Stimulated activated CD8-positive, alpha-beta memory T cell treated with anti-CD3 and anti-CD28 coated beads, Interleukin-4, amount 100 ng/mL, for 24 hours (primary cell): ENCODE measurements around the gene ZNF329.
"Not testable (repeated sequence)": the region's sequence is repeated elsewhere in the genome, so short reads cannot be mapped to it uniquely, and the experiment has no call there.

ENCODE experiments used
- DNase-seq: peaks from one replicate; pipeline ENCODE4 v3.0.0-alpha.2; 2020; ENCODE audit warnings: low read depth

Gene ZNF329

DNA sequence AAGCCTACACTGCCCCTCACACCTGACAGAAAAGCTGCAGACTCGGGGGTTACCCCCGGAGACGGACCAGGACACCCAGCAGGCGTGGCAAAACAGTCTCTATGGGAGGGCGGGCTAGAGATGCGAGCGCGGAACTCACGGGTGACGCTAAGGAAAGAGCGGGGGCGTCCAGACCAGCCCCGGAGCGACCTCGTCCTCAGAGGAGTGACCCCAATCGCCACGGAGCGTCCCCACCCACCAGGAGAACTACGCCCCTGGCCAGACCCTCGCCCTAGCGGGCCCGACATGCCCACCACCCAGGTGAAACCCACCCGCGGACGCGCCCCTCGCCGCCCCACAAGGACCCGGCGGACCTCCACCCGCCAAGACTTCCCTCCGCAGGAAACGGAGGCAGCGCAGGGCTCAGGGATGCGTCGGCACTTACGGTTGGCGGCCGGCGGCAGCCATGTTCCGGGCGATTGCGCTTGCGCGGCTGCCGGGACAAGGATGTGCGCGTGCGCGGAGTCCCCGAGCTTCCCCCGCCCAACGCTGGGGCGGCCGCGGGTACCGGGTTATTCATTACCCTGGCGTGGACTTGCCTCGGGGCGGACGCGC lies at the start of gene ZNF329:
TSS of gene ZNF329 (minus strand) at position 462 of the 594 bp plus-strand sequence. CDS start 21,286 bp downstream, outside the sequence.
- peak; percentile 91 for DNase-seq

DNA sequence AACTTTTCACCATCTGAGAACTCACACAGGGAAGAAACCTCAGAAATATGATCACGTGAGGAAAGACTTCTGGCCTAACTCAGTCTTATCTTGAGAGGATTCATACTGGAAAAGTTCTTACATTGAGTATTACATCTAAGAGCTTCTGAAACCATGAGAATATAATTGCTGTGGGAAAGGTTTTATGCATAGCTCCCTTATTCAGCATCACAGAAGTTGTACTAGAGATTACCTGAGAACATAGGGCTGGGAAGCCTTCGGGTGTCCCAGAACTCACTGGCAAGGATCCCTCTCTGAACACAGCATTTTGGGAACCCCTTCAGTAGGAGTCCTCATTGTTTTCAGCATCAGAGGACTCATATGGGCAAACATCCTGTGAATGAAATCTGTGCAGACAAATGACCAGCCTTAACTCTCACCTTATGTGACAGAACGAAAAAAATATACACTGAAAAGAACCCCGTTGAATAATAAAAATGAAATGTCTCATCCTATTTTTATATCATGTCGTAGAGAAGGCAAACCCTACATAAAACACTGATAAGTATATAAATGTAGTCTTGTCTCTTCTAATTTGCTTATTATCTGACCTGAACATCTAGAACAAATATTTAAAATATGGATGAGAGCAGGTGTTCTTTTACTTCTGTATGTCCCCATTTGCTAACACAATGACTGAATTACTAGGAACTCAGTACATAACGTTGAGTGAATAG lies 46.5 kb upstream of the ZNF329 start:
- no peak for DNase-seq

DNA sequence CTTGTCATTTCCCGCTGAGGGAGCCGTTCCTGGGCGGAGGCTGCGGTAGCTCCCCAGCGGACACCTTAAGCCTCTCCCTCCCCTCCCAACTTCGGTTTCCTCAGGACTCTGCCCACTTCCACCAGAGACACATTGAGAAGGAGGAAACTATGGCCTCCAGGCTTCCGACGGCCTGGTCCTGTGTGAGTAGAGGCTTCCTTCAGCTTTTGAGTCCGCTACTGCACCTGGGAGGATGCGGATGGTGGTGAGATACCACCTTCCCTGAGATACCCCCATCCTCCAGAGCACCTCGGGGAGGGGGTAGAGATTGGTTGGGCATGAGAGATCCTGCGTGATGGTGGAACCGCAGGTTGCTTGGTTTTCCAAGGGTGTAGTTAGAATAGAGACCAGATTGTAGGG lies 33.2 kb upstream of the ZNF329 start:
- DNase-seq = no peak

DNA sequence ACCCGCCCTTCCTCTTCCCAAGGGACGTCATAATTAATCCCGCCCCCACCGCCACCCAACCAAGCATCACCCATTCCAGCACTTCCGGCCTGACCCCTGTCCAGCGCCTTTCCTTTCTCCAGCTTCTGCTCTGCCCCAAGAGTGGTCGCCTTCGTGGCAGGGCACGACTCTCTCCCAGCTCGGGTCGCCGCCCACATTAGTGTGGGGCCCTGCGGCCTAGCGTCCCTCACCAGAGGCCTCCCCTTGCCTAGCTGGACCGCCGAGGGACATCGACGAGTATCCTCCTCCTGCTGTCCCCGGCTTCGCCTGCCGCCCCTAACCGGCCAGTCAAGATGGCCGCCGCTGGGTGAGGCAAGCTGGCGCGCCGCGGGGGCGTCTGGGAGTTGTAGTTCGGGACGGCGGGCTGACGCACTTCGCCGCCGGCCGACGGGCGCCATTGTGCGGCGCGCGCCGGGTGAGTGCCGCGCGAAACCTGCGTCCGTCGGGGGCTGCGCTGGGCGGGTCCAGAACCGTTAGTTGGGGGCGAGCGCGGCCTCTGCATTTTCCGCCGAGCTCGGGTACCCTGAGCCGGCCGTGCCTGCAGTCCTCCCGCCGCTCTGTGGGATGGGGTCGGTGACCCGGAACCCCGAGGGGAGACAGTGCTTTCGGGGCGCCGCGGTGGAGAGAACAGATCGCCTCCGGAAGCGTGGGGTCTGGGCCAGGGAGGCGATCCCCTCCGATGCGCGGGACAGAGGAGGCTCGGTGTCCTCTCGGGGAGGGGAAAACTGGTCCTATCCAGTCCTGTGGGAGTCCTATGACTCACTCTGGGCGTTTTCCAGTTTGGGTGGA lies 32.6 kb upstream of the ZNF329 start, which contains the start of gene ZNF274:
TSS of gene ZNF274 (plus strand) at position 73 of the 828 bp plus-strand sequence. CDS start 905 bp downstream, outside the sequence.
- DNase-seq = peak; percentile 93

DNA sequence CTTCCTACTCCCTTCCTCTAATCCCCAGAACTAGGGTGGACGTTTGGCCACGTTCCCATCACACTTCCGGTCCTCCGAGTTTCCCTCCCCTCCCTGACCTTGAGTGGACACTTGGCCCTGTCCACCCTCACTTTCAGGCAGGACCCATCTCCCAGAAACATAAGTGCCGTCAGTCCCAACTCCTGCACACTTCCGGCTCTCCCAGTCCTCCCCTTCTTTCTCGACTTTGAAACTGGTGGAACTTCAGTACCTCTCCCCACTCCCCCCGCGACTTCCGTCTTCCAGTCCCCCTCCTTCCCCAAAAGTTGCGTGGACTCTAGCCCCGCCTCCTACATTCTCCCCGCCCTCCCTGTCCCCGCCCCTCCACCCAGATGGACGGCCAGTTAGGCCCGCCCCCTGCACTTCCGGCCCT lies 32.0 kb upstream of the ZNF329 start:
- peak; percentile 75 for DNase-seq

DNA sequence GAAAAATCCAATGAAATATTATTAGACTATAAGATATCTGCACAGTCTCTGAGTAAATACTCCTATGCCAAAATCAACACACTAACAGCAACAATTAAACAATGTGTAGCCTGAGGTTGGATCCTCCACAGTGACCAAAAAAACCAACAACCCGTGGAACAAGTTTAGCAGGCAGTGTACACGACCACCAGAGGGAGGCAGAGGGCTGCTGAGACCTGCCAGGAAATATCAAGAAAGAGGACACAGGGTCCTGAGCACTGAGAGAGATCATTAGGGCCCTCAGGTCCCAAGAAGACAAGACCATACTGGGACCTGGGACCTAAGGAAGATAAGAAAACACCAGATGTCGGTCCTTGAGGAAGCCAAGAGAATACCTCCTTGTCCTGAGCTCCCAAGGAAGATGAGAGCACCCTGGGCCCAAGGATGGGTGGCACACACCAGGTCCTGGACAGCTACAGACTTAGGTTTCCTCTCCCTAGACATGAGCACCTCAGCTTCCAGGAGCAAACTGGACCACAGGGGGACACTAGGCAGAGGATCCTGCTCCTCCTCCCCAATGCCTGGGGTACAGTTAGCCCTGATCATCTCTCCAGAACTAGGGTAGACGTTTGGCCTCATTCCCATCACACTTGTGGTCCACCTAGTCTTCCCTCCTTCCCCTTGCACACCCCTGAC lies 31.4 kb upstream of the ZNF329 start:
- DNase-seq = peak; percentile 28

DNA sequence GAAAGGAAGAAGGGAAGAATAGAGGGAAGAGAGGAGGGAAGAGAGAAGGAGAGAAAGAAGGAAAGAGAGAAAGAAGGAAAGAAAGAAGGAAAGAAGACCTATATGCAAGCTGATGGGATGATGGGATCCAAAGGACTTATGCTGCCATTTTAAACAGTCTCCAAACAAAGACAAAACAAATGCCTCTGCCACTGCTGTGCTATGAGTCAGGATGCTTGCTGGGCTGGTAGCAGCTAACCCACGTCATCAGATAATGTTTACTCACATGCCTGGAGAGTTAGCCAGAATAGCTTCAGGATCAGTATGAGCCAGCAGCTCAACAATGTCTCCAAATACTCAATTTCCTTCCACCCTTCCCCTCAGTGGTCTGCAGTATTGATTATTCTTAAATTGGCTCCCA lies 20.3 kb upstream of the ZNF329 start:
- no peak for DNase-seq

DNA sequence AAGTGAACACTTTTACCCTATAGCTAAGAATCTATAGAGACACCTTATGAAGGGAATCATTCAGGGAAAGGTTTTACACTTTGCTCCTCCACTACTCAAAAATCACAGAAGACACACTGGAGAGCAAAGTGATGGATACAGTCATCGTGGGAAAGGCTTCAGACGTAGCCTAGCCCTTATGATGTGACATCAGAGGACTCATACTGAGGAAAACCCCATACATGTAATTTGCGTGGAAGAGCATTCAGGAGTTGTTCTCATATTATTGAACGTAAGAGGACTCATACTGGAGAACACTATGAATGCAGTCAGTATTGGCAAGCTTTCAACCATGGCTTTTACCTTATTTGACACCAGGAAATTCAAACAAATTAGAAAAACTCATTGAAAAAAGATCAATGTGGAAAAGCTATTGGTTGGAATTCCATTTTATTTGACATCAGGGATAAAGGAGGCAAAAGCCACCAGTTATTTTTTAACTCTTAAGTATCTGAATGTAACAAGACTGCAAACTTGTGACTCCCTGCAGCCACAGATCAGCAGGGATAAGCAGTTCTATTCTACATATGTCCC lies 16.2 kb upstream of the ZNF329 start:
- no peak for DNase-seq

DNA sequence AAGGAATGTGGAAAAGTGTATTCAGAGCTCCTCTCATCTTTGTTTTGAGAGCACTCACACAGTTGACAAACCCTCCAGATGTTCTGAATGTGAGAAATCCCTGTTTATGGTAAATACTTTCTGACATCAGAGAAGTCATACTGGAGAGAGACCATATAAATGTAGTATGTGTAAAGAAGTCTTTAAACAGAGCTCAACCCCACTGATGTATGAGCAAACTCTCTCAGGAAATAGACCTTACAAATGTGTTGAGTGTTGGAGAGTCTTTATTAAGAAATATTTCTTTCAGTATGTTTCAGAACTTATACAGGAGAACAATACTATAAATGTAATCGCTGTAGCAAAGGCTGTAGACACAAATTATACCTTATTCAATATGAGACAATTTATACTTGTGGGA lies 15.7 kb upstream of the ZNF329 start:
- DNase-seq = no peak

DNA sequence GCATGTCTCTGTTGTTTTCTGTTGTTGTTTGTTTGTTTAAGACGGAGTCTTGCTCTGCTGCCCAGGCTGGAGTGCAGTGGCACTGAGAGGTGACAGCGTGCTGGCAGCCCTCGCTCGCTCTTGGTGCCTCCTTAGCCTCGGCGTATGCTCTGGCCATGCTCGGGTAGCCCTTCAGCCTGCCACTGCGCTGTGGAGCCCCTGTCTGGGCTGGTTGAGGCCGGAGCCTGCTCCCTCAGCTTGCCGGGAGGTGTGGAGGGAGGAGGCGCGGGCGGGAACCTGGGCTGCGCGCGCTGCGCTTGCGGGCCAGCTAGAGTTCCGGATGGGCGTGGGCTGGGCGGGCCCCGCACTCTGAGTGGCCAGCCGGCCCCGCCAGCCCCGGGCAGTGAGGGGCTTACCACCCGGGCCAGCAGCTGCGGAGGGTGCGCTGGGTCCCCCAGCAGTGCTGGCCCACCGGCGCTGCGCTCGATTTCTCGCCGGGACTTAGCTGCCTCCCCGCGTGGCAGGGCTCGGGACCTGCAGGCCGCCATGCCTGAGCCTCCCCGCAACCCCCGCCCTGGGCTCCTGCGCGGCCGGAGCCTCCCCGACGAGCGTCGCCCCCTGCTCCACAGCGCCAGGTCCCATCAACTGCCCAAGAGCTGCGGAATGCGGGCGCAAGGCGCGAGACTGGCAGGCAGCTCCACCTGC lies 6.6 kb upstream of the ZNF329 start:
- DNase-seq = no peak

DNA sequence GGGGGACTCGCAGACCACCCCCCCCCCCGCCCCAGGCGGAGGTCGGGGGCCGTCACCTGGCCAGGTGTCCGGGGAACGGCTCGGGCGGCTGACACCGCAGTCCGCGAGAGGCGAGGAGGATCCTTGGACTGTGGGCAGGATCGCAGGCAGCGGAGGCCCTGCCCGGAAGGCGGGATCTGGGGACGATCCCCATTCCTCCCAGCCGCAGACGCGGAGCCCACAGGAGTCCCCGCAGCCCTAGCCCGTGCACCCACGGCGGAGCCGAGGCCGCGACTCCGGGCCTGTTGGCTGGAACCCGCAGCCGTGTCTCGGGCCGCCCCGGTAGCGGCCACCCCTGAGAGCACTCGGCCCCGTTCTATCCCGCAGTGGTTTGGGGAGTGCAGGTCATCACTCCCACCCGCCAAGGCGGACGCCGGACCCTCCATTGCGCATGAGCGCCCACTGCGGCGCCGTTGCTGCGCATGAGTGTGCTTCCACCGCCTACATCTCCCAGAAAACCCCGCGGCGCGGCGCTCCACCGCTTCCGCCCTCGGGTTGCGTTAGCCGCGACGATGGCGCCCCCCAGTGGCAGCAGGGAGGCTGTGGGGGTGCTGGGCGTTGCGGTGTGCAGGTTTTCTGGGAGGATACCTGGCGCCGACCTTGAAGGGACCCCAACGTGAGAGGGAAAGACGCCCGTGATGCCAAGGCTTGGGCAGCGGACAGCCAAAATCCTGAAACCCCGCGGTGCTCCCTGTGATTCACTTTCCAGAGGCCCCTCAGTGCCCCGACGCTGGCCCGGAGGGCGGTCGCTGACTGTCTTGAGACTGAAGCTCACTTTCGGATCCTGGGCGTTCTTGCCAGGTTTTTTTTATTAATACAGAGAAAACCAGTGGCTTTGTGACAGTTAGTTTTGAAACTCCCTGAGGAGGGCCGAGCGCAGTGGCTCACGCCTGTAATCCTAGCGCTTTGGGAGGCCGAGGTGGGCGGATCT lies 4.4 kb upstream of the ZNF329 start:
- peak; percentile 98 for DNase-seq

DNA sequence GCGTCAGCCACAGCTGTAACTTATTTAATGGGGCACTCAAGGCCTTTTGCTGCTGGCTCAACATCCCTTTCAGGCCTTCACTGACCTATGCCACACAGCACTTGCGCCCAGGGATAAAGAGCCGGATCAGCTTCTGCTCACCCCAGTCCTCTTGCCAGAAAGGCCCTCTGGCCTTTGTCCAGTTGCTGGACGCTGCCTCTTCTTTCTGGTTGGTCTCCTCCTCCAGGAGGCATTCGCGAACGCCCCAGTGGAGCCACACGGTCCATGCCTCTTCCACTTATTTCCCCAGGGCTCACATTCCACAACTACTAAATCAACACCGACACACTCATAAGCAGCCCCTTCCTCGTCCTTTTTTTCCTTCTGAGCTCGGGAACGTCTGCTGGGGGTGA lies 3.7 kb upstream of the ZNF329 start:
- DNase-seq = no peak

DNA sequence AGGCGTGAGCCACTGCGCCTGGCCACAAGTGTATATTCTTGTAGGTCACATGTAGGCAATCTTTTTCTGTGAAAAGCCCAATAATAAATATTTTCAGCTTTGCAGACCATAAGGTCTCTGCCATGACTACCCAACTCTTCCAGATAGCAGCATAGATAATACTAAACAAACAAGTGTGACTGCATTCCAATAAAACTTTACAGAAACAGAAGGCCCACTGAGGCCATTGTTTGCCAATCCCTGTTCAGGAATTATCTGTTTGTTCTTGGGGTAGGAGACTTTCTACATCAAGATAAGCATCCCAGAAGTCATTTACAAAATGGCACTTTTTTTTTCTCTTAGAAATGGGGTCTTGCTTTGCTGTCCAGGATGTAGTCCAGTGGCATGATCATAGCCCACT lies 2.8 kb upstream of the ZNF329 start:
- DNase-seq = no peak

DNA sequence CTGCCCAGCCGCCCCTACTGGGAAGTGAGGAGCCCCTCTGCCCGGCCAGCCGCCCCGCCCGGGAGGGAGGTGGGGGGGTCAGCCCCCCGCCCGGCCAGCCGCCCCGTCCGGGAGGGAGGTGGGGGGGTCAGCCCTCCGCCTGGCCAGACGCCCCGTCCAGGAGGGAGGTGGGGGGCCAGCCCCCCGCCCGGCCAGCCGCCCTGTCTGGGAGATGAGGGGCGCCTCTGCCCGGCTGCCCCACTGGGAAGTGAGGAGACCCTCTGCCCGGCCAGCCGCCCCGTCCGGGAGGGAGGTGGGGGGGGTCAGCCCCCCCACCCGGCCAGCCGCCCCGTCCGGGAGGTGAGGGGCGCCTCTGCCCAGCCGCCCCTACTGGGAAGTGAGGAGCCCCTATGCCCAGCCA lies 3.1 kb downstream of the ZNF329 start:
- not testable (repeated sequence) for DNase-seq

DNA sequence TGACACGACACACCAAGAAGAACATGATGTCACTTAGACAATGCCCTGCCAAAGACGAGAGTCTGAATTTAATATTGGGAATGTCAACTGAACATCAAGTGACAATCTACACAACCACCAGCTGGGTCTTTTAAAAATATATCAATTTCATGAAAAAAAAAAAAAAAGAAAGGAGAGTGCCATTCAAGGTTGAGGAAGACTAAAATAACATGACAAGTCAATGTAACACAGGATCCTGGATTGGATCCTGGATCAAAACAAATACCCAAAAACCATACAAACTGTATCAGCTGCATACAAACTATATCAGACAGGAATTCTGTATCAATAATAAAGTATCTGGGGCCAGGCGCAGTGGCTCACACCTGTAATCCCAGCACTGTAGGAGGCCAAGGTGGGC lies 4.7 kb downstream of the ZNF329 start:
- no peak for DNase-seq

DNA sequence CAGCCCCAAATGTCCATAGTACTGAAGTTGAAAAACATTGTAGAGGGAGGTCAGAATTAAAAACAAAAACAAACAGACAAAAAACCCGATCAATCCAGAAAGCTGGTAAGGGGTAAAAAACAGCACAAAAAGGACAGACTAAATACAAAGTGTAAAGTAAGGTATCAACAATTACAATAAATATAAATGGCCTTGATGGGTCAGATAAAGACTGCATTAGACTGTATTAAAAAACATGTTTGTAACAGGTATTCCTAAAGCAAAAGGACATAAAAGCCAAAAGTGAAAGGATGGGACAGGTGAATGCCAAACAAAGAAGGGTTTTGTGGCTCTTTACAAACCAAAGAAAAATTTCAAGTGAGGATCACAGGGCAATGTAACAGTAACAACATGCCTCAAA lies 16.3 kb downstream of the ZNF329 start:
- DNase-seq = no peak

DNA sequence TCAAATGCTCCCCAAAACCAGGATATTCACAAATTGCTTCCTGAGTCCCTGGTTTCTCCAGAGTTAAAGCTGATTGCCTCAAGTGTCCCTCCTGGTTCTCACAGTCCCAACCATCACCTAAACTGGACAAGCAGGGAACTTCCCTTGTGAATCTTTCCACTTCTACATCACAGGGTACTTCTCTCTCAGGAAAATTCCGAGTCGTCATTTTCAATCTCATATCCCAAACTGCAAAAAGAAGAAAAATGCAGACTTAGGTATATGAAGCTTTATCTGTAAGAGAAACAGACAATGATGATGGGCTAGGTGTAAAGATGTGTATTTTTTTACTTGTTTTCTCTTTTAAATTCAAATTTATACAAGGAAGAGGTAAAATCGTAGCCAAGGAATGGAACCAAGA lies 21.3 kb downstream of the ZNF329 start:
- DNase-seq = no peak

DNA sequence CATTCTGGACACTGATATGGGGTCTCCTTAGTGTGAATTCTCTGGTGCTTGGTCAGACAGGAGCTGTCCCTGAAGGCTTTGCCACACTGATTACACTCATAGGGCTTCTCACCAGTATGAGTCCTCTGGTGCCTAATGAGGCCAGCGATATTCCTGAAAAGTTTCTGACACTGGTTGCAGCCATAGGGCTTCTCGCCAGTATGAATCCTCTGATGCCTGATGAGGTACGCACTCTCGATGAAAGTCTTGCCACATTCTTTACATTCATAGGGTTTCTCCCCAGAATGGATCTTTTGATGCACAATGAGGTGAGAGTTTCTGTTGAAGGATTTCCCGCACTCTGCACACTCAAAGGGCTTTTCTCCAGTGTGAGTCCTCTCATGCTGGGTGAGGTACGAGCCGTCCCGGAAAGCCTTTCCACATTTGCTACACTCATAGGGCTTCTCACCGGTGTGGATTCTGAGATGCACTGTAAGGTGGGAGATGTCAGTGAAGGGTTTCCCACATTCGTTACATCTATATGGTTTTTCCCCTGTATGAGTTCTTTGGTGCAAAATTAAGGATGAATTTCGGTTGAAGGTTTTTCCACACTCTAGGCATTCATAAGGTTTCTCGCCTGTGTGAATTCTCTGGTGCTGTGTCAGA lies 22.4 kb downstream of the ZNF329 start:
- DNase-seq = no peak

DNA sequence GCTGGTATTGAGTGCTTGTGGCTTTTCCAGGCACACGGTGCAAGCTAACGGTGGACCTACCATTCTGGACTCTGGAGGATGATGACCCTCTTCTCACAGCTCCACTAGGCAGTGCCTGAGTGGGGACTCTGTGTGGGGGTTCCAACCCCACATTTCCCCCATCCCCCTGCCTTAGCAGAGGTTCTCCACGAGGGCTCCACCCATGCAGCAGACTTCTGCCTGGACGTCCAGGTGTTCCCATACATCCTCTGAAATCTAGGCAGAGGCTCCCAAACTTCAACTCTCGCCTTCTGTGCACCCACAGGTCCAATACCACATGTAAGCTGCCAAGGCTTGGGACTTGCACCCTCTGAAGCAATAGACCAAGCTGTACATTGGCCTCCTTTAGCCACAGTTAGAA lies 27.2 kb downstream of the ZNF329 start:
- no peak for DNase-seq
